ENCODE results near the gene TFR2.

Gene TFR2

DNA sequence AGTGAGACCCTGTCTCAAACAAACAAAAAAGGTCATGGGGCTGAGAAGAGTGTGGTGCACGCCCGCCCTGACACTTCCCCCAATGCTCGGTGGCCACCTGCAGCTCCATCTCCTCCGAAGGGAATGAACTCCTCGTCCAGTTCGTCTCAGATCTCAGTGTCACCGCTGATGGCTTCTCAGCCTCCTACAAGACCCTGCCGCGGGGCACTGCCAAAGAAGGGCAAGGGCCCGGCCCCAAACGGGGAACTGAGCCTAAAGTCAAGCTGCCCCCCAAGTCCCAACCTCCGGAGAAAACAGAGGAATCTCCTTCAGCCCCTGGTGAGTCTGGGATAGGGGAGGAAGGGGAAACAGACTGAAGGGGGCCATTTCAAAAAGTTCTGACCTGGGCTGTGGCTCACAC, 35.0 kb downstream of the TFR2 start:
- Histone ChIP-seq H3K27ac (replicated peaks; ENCODE audit: low read length) (no peak overlapping the region), H2BK120ac (ENCODE audit: low read depth, low read length) (no peak overlapping the region), H3K9ac (ENCODE audit: low read depth, low read length, poor library complexity) (no peak overlapping the region), H4K91ac (ENCODE audit: low read depth, low read length, poor library complexity) (no peak overlapping the region), H3K27me3 (ENCODE audit: control insufficient read depth in 3 of 3, insufficient read depth in 3 of 3, low read depth in 1 of 3, low read length in 3 of 3) (peaks cover 0 to 26% (median 4%) of the 10 kb centered on the region in 3 experiments), H4K8ac (ENCODE audit: low read depth, low read length) (no peak overlapping the region), H3K18ac (ENCODE audit: low read length) (peak overlapping the region; percentile 83), H3K36me3 (replicated peaks in 1 of 2; ENCODE audit: control insufficient read depth in 2 of 2, insufficient read depth in 2 of 2, low read length in 2 of 2) (no peaks in the 10 kb centered on the region), H2AK5ac (ENCODE audit: low read depth, low read length) (no peak overlapping the region), H3K14ac (ENCODE audit: low read length) (no peak overlapping the region), H3K4me2 (ENCODE audit: insufficient read depth, low read length, poor library complexity, severe bottlenecking) (no peak overlapping the region), H2BK12ac (ENCODE audit: low read length) (no peak overlapping the region), H2BK15ac (ENCODE audit: low read length) (no peak overlapping the region), H3K9me3 (replicated peaks in 1 of 2; ENCODE audit: control insufficient read depth in 2 of 2, insufficient read depth in 1 of 2, low read depth in 1 of 2, low read length in 2 of 2) (no peaks in the 10 kb centered on the region), H2BK5ac (ENCODE audit: low read length) (no peak overlapping the region), H3K4me3 (ENCODE audit: low read length in 2 of 2) (no peak overlapping the region), H3K23ac (ENCODE audit: low read depth, low read length, poor library complexity) (no peak overlapping the region), H3K4ac (ENCODE audit: low read length) (no peak overlapping the region), H2AFZ (ENCODE audit: low read length) (no peak overlapping the region), H3K4me1 (ENCODE audit: control insufficient read depth in 2 of 2, insufficient read depth in 1 of 2, low read depth in 1 of 2, low read length in 2 of 2) (peaks cover 24 to 27% of the 10 kb centered on the region in 2 donors), H3K79me1 (ENCODE audit: low read depth, low read length) (peaks cover 7% of the 10 kb centered on the region)
- no peak for DNase-seq (ENCODE audit: low spot score)
- no CpG with 5 or more reads among the region's 12 CpGs for WGBS, 2 donors (ENCODE audit: extremely low coverage in 2 of 2, insufficient read length in 2 of 2, insufficient replicate concordance in 1 of 2)

DNA sequence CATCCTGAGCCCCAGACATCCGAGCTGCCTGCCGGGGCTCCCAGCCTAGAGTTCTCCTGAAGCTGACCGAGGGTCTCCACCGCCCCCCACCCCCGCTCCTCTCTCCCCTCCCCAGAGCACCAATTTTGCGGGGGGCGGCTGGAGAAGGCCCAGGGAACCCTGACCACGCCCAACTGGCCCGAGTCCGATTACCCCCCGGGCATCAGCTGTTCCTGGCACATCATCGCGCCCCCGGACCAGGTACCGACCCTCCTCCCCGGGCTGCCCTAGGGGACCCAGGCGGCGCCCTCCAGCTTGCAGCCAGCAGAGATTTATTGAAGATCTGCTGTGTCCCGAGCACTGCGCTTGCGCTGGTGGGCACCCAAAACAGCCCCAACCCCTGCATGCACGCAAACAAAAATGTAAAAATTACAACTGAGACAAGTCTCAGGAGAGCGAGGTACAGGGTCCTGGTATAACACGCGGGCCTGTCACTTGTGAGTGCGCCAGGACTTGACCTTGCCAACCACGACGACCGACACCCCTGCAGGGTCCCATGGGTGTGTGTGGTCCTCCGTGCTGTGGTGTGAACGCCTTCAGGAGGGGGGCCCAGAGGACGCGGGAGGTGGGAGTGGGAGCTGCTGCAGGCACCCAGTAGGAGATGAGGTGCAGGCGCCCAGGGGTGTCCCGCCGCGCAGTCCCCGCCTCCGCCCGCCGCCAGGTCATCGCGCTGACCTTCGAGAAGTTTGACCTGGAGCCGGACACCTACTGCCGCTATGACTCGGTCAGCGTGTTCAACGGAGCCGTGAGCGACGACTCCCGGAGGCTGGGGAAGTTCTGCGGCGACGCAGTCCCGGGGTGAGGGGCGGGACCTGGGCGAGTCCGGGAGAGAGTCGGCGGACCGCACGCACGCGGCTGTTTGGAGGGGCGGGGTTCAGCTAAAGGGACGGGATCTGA, 36.1 kb downstream of the TFR2 start:
- Histone ChIP-seq H3K9me3 (replicated peaks in 1 of 2; ENCODE audit: control insufficient read depth in 2 of 2, insufficient read depth in 1 of 2, low read depth in 1 of 2, low read length in 2 of 2) (no peaks in the 10 kb centered on the region), H3K79me1 (ENCODE audit: low read depth, low read length) (peaks cover 7% of the 10 kb centered on the region), H3K27ac (replicated peaks; ENCODE audit: low read length) (no peak overlapping the region), H3K9ac (ENCODE audit: low read depth, low read length, poor library complexity) (peak overlapping the region; percentile 44), H3K4ac (ENCODE audit: low read length) (no peak overlapping the region), H2BK5ac (ENCODE audit: low read length) (peak overlapping the region; percentile 53), H2BK12ac (ENCODE audit: low read length) (peak overlapping the region; percentile 22), H3K14ac (ENCODE audit: low read length) (peak overlapping the region; percentile 38), H3K4me1 (ENCODE audit: control insufficient read depth in 2 of 2, insufficient read depth in 1 of 2, low read depth in 1 of 2, low read length in 2 of 2) (peaks cover 25 to 31% of the 10 kb centered on the region in 2 donors), H2AFZ (ENCODE audit: low read length) (peak overlapping the region; percentile 79), H4K8ac (ENCODE audit: low read depth, low read length) (no peak overlapping the region), H2AK5ac (ENCODE audit: low read depth, low read length) (peak overlapping the region; percentile 95), H2BK120ac (ENCODE audit: low read depth, low read length) (no peak overlapping the region), H3K36me3 (replicated peaks in 1 of 2; ENCODE audit: control insufficient read depth in 2 of 2, insufficient read depth in 2 of 2, low read length in 2 of 2) (no peaks in the 10 kb centered on the region), H3K23ac (ENCODE audit: low read depth, low read length, poor library complexity) (peak overlapping the region; percentile 98), H4K91ac (ENCODE audit: low read depth, low read length, poor library complexity) (no peak overlapping the region), H3K4me3 (ENCODE audit: low read length in 2 of 2) (peak overlapping the region; percentile 50 to 77), H2BK15ac (ENCODE audit: low read length) (no peak overlapping the region), H3K4me2 (ENCODE audit: insufficient read depth, low read length, poor library complexity, severe bottlenecking) (peak overlapping the region; percentile 96), H3K27me3 (ENCODE audit: control insufficient read depth in 3 of 3, insufficient read depth in 3 of 3, low read depth in 1 of 3, low read length in 3 of 3) (peaks cover 0 to 26% (median 4%) of the 10 kb centered on the region in 3 experiments), H3K18ac (ENCODE audit: low read length) (peak overlapping the region; percentile 83)
- DNase-seq (ENCODE audit: low spot score): no peak
- no CpG with 5 or more reads among the region's 68 CpGs for WGBS, 2 donors (ENCODE audit: extremely low coverage in 2 of 2, insufficient read length in 2 of 2, insufficient replicate concordance in 1 of 2)

DNA sequence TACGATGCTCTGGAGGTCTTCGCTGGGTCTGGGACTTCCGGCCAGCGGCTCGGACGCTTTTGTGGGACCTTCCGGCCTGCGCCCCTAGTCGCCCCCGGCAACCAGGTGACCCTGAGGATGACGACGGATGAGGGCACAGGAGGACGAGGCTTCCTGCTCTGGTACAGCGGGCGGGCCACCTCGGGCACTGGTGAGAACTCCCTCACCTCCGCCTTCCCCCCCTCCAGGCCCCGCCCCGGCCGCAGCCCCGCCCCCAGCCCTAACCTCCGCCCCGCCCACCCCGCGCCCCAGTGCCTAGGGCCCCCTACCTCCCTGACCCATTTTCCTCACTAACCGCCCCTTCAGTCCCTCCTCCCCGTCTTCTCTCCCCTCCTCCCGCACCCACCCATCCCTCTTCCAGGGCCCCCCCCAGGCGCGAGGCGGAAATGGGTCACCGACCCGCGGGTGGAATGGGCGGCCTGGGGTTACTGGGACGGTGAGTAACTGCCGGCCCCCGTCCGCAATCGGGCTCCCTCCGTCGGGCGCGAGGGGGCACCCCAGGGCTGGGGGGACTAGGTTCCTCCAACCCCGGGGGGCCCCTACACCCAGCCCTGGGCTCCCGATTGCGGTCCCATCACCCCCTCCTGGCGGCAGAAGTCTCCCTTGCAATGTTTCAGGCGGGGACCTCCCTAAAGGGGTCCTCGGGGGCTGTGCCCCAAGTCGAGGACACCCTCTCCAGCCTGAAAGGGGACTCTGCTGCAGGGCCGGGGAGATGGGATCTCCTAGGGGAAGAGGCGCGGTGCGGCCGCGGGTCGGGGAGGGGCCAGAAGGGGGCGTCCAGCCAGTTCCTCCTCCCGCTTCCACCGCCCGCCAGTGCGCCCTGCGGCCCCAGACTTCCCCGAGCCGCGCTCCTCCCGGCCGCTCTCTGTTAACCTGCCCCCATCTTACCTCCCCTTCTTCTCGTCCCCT, 37.0 kb downstream of the TFR2 start:
- peak overlapping the region; percentile 79 for H2AFZ ChIP-seq (ENCODE audit: low read length)
- no peak overlapping the region for H4K8ac ChIP-seq (ENCODE audit: low read depth, low read length)
- no peak overlapping the region for H3K14ac ChIP-seq (ENCODE audit: low read length)
- no peak overlapping the region for H2BK120ac ChIP-seq (ENCODE audit: low read depth, low read length)
- H3K36me3 ChIP-seq (replicated peaks in 1 of 2; ENCODE audit: control insufficient read depth in 2 of 2, insufficient read depth in 2 of 2, low read length in 2 of 2): no peaks in the 10 kb centered on the region
- H3K18ac ChIP-seq (ENCODE audit: low read length): peak overlapping the region; percentile 94
- peaks cover 9% of the 10 kb centered on the region for H3K79me1 ChIP-seq (ENCODE audit: low read depth, low read length)
- H2AK5ac ChIP-seq (ENCODE audit: low read depth, low read length): peak overlapping the region; percentile 49
- peaks cover 25 to 34% of the 10 kb centered on the region in 2 donors for H3K4me1 ChIP-seq (ENCODE audit: control insufficient read depth in 2 of 2, insufficient read depth in 1 of 2, low read depth in 1 of 2, low read length in 2 of 2)
- H3K27me3 ChIP-seq (ENCODE audit: control insufficient read depth in 3 of 3, insufficient read depth in 3 of 3, low read depth in 1 of 3, low read length in 3 of 3): peaks cover 0 to 26% (median 4%) of the 10 kb centered on the region in 3 experiments
- peak overlapping the region; percentile 63 for H2BK5ac ChIP-seq (ENCODE audit: low read length)
- H3K9ac ChIP-seq (ENCODE audit: low read depth, low read length, poor library complexity): peak overlapping the region; percentile 44
- H3K4me3 ChIP-seq (ENCODE audit: low read length in 2 of 2): peak overlapping the region; percentile 50 to 77
- whole genome bisulfite sequencing, 2 donors (ENCODE audit: extremely low coverage in 2 of 2, insufficient read length in 2 of 2, insufficient replicate concordance in 1 of 2): no CpG with 5 or more reads among the region's 70 CpGs
- peak overlapping the region; percentile 64 for H3K27ac ChIP-seq (replicated peaks; ENCODE audit: low read length)
- H2BK12ac ChIP-seq (ENCODE audit: low read length): no peak overlapping the region
- H3K4ac ChIP-seq (ENCODE audit: low read length): no peak overlapping the region
- DNase-seq (ENCODE audit: low spot score): no peak
- H3K4me2 ChIP-seq (ENCODE audit: insufficient read depth, low read length, poor library complexity, severe bottlenecking): peak overlapping the region; percentile 96
- no peak overlapping the region for H4K91ac ChIP-seq (ENCODE audit: low read depth, low read length, poor library complexity)
- H3K23ac ChIP-seq (ENCODE audit: low read depth, low read length, poor library complexity): peak overlapping the region; percentile 98
- H2BK15ac ChIP-seq (ENCODE audit: low read length): peak overlapping the region; percentile 97
- no peaks in the 10 kb centered on the region for H3K9me3 ChIP-seq (replicated peaks in 1 of 2; ENCODE audit: control insufficient read depth in 2 of 2, insufficient read depth in 1 of 2, low read depth in 1 of 2, low read length in 2 of 2)

Data from neuronal stem cell (in vitro differentiated cells).